Measurements from ENCODE around the gene CDK14.
"Not testable (repeated sequence)": the region's sequence is repeated elsewhere in the genome, so short reads cannot be mapped to it uniquely, and the experiment has no call there.

Gene CDK14

DNA sequence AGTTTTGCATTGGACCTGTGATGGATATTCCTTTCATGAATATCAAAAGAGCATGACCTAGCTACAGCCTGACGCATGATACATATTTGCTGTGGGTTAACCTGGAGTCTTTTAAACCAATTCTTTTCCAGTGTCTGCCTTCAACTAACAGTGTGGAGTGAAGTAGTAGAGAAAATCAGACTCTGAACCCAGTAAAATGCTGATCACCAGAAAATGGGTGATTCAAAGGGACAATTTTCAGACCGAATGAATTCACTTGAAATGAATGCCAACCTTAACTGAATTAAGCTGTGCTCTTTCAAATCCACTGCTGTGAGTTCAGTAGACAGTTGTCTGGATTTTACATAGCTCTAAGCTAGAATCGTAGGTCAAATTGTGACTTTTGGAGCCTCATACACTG, 123.0 kb downstream of the CDK14 start:
- DNase-seq (ENCODE audit: low spot score), result no peak

DNA sequence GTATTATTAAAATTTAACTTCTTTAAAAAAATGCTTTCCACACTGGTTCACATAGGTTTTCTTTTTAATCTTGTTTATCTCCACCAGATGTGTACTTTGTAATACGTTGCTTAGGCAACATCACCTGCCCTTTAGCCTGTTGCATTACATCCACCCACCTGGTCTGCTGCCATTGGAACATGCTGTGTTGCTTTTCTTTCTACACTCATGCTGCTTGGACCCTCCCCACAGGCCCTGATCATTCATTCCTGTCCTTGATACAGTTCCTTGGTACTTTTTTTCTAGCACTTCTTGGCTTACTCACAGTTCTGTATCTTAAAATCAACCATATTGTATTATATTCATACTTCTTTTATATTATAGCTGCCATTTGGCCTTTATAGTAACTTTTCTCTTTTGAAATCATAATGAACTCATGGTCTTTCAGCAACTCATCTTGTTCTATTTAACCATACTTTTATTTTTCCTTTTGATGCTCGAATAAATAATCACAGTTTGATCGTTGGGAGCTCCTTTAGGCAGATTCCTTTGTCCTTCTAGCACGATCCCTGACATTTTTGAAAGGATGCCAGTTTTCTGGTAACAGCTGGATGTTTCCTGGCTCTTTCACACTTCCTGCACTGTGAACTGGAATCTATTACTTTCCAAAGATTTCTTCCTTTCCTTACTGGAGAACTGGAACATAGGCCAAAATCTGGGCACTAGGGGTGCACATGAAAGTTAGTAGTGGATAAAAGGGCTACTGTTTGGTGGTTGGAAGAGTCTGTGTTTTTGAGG, 125.1 kb downstream of the CDK14 start:
- no peak for DNase-seq (ENCODE audit: low spot score)

DNA sequence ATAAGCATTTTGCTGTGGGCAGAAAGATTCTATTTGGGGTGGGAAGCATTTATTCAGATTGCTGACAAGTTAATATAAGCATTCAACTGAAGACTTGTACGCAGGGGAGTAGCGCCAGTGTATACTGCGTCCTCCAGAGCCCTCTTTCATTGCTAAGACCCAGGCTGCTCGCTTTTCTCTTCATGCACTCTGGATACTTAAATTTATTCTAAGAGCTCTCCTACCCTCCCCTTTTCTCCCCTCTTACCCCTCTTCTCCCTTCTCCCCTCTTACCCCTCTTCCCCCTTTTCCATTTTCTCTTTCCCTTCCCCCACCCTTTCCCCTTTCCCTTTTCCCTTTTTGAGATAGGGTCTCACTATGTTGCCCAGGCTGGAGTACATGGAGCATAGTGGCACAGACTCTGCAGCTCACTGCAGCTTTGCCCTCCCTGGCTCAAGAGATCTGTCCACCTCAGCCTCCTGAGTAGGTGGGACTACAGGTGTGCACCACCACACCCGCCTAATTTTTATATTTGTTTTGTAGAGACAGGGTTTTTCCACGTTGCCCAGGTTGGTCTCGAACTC, 125.8 kb downstream of the CDK14 start:
- DNase-seq (ENCODE audit: low spot score), result no peak

DNA sequence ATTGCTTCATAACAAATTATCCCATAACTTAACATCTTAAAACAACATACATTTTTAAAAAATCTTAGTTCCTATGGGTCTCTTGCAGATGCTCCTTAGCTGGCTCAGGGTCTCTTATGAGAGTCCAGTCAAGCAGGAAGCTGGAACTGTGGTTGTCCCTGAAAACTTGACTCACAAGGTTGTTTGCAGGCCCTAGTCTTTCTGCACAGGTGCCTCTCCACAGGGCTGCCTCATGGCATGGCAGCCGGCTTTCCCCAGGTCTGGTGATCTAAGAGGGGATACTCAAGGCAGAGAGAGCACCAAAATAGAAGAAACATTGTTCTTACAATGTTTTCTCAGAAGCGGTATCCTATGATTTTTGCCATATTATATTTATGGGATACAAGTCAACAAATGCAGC, 127.1 kb downstream of the CDK14 start:
- no peak for DNase-seq (ENCODE audit: low spot score)

DNA sequence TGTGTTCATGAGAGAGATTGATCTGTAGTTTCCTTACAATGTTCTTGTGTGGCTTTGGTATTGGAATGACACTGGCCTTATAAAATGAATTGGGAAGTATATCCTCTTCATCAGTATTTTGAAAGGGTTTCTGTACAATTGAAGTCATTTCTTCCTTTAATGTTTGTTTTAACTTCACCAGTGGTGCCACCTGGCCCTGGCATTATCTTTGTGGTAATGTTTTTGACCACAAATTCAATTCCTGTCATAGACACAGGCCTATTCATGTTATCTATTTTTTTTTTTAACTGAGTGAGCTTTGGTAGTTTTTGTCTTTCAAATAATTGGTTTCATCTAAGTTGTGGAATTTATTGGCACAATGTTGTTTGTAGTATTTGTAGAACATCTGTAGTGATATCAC, 127.7 kb downstream of the CDK14 start:
- DNase-seq (ENCODE audit: low spot score), result no peak

DNA sequence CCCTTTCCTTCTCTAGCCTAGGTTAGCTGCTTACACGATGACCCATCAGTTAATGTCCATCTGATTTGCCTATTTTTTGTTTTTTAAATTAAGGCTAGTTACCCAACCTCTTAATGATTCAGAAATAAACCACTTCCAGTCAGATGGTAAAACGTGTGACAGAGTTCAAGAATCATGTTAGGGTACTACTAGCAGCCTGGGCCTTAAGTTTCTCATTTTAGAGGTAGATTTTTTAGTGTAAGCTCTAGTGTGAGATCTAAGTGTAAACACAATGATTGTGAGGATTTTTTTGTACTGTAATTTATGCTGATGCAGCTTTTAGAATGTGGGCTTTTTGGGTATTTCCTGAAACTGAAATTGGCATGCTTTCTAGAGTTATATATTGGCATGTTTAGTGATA, 130.0 kb downstream of the CDK14 start:
- DNase-seq (ENCODE audit: low spot score), result no peak

DNA sequence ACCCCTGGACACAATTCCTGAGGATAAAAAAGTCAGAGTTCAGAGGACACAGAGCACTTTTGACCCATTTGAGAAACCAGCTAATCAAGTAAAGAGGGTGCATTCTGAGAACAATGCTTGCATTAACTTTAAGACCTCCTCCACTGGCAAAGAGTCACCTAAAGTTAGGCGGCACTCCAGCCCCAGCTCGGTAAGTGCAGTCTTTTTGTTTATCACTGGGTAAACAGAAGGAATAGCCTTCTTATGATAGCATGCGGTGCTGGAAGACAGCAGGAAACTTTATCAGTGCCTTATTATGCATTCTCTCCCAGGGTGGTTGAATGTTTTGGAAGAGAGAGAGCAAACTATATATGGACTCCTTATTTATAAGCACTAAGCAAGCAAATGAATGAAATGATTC, 130.5 kb downstream of the CDK14 start:
- no peak for DNase-seq (ENCODE audit: low spot score)

DNA sequence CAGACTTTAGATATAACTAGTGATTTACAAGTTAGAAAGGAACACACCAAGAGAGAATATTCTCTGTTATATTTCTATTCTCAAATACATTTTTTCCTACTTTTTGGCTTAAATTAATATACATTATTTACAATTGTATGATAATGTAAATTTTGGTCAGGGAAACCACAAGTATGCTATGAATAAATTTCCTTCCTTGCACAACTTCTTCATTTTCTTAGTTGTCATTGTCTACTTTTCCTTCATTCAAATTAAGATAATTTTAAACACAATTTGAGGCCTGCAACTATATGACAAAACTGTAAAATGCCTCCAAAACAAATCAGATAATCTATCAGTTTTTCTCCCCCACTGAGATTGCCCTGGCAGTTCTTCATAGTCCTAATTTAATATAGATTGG, 131.3 kb downstream of the CDK14 start:
- no peak for DNase-seq (ENCODE audit: low spot score)

DNA sequence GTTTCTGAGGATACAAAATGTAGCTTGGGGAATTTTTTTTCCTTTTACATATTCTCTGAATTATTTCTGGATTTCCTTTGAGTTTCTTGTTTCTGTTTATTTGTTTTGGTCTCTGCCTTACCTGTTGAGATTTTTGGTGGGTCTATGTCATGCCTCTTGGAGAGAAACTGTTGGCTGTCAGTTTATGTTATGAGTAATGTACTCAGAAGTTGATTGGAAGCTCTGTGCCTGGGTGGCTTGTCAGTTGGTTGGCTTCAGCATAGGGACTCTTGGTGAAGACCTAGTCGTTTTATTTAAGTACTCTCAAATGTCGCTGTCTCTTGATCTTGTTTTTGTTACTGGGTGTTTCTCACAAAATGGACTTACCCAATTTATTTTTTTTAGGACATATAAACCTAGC, 132.4 kb downstream of the CDK14 start:
- no peak for DNase-seq (ENCODE audit: low spot score)

DNA sequence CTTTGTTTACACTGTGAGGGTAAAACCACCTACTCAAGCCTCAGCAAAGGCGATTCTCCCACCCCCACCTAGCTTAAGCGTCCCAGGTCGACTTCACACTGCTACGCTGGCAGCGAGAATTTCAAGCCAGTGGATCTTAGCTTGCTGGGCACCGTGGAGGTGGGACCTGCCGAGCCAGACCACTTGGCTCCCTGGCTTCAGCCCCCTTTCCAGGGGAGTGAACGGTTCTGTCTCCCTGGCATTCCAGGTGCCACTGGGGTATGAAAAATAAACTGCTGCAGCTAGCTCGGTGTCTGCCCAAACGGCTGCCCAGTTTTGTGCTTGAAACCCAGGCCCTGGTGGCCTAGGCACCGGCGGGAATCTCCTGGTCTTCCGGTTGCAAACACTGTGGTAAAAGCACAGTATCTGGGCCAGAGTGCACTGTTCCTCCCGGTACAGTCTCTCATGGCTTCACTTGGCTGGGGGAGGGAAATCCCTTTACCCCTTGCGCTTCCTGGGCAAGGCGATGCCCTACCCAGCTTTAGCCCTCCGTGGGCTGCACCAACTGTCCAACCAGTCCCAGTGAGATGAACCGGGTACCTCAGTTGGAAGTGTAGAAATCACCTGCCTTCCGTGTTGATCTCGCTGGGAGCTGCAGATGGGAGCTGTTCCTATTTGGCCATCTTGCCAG, 139.6 kb downstream of the CDK14 start:
- not testable (repeated sequence) for DNase-seq (ENCODE audit: low spot score)

DNA sequence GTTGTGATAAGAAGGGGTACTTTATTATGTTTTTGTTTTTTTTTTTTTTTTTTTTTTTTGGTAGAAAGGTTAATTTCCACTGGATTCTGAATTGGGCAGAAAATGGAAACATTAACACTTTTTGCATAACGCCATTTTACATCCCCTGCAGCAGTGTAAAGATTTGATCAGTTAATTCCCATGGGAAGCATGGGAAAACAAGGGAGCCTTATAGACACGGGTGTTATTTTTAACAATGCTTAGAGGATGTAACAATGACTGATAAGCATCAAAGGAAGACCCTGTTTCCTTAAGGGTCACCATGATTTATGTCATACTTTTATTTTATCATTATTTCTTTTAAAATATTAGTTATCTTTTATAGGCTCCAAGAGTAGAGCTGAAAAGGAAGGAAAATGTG, 140.2 kb downstream of the CDK14 start:
- DNase-seq (ENCODE audit: low spot score), result no peak

DNA sequence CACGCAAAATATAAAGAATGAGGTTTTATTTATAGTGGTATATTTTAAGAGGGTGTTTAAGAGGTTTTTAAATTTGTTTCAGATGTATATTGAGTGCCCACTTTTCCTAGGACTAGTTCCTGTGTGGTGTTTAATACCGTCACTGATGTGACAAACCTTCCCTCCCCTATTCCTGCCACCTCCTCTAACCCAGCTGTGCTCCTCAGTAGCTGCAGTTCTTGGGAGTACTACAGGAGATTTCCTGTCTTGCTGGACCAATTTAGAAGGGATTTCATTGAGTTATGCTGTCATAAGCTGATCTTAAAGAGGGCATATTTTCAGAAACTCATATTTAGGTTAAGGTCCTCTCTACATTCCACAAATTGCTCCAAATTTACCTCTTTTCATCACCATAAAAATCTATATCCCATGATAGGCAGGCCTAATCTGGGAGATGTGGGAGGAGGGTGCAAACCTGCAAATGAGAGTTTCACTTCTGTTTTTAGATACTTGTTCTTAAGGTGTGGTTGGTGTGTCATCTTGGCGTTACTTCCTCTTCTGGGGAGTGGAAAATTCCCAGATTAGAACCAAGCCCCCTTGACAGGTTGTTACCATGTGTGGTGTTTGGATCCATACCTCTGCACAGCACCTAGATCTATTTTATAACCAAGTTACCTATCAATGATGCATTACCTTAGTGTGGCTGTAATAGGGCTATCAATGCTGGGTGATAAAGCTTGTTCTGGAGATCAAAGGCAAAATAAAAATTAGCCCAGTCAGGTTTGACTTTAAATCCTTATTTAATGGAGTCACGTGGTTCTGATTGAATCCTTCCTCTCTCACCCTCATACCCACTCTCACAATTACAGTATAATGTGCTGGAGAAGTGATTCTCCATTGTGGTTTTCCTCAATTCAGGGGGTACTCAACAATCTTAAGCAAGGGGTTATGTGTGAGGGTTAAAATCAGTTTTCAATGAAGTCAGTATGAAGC, 141.1 kb downstream of the CDK14 start:
- no peak for DNase-seq (ENCODE audit: low spot score)

DNA sequence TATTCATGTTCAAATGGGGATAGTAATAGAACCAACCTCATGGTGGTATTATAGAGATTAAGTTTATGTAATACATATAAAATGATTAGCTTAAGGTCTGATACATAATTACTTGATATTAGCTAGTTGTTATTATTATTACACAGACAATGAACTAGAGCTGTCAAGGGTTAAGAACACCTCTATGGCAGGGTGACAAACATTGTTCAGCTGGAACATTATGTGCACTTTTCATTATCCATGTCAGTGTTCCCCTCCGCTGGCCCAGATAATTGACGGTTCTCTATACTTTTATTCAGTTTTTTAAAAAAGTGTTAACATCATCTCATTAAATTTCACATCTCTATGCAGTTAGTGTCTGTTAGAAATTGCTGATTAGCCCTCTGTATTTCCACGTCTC, 142.1 kb downstream of the CDK14 start:
- no peak for DNase-seq (ENCODE audit: low spot score)

DNA sequence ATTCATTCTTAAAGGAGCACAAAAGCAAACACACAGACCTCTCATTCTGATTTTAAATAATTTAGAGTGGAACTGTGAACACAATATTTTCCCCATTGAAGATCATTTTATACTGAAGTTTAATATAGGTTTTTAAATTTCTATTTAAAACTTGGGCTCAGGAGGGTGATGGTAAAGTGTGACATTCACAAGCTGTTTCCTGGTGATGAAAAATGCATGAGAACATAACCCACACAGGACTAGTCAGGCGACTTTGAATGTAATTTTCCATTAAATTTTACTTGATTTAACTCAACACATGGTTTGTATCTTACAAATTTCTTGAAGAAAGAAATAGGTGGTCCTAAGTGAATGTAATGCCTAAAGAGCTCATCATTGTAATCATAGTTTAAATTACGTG, 143.6 kb downstream of the CDK14 start:
- no peak for DNase-seq (ENCODE audit: low spot score)

DNA sequence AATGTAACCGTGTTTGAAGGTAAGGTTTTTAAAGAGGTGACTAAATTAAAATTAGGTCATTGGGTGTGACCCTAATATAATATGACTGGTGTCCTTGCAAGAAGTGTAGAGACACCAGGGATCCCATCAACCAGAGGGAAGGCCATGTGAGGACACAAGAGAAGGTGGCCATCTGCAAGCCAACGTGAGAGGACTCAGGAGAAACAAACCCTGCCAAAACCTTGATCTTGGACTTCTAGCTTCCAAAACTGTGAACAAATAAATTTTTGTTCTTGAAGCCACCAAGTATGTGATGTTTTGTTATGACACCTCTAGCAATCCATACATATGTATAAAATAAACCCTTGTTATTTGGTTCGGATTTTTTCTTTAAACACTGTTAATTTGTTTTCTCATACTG, 144.3 kb downstream of the CDK14 start:
- no peak for DNase-seq (ENCODE audit: low spot score)

DNA sequence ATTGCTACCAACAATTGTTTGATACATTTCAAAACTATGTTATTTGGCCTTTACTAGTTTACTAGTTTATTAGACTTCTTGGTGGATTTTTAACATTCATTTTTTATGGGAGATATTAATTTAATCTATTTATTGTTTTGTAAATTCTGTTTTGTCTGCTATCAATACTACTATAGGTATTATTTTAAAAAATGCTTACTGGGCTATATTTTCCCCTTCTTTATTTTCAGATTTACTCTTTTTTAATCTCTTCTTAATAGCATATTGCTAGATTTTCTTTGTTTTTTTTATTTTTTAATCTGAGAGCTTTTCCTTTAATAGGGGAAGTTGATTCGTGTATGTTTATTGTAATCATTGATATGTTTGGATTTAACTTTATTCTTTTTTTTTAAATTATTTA, 147.5 kb downstream of the CDK14 start:
- no peak for DNase-seq (ENCODE audit: low spot score)

DNA sequence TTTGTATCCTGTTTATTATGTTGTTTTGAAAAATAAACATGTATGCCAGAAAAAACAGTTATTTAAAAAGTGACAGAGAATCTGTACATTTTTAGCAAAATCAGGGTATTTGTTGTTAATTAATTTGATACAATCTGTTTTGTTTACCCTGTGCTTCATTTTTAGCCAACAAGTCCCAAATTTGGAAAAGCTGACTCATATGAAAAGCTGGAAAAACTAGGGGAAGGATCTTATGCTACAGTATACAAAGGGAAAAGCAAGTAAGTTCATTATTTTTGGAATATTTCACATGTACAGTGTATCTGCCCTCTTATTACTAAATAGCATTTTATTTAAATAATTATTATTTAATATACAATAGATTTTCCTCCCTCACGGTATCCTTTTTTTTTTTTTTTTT, 151.4 kb downstream of the CDK14 start:
- DNase-seq (ENCODE audit: low spot score), result no peak

DNA sequence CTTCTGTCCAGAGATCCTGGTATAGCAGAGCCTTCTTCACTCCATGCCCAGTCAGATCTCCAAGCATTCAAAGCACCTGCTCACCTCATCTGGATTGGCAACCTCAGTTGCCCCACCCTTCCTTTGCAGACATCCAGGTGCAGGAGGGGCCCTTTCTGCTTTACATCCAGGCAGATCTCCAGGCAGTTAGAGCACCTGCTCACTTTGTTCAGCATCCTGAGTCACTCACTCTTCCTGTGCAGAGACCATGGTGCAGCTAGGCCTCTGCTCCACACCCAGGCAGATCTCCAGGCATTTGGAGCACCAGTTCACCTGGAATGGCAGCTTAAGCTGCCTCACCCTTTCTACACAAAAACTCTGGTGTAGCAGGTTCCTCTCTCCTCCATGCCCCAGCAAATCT, 153.1 kb downstream of the CDK14 start:
- no peak for DNase-seq (ENCODE audit: low spot score)

DNA sequence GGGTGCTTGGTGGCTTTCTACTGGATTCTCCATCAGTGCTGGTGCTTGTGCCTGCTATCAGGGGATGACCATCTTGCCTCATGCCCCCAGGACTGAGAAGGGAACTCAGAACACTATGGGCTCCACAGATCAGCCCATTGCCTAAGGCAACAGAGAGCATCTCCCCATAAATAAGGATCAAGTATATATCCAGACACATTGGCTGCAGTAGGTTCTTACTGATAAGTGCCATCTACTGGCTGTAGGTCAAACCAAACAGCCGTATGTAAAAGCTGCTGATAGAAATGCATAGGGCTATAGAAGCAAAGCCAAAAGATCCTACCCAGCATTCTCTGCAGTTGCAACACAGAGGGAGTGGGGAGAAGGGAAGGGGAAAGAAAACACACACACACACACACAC, 153.7 kb downstream of the CDK14 start:
- DNase-seq (ENCODE audit: low spot score), result no peak

DNA sequence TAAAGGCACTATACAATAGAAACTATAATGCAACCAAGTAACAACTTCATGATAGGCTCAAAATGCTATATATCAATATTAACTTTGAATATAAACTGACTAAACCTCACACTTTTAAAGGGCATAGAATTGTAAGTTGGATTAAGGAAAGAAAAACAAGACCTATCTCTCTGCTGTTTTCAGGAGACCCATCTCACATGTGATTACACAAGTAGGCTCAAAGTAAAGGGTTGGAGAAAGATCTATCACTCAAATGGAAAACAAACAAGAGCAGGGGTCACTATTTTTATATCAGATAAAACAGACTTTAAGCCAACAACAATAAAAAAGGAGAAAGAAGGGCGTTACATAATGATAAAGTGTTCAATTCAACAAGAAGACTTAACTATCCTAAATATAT, 155.5 kb downstream of the CDK14 start:
- DNase-seq (ENCODE audit: low spot score), result no peak

DNA sequence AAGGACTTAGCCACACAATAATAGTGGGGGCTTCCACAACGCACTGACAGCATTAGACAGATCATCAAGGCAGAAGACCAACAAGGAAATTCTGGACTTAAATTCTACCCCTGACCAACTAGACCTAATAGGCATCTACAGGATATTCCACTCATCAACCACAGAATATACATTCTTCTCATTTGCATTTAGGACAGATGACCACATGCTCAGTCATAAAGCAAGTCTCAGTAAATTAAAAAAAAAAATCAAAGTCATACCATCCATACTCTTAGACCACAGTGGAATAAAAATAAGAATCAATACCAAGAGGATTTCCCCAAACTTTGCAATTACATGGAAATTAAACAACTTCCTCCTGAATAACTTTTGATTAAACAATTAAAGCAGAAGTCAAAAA, 155.9 kb downstream of the CDK14 start:
- DNase-seq (ENCODE audit: low spot score), result no peak

DNA sequence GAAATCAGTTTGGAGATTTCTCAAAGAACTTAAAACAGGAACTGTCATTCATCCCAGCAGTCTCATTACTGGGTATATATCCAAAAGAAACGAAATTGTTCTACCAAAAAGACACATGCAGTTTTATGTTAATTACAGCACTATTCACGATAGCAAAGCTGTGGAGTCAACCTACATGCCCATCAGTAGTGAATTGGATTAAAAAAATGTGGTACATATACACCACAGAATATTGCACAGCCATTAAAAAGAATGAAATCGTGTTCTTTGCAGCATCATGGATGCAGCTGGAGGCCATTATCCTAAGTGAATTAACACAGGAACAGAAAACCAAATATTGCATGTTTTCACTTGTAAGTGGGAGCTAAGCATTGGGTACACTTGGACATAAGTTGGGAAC, 158.9 kb downstream of the CDK14 start:
- DNase-seq (ENCODE audit: low spot score), result no peak

DNA sequence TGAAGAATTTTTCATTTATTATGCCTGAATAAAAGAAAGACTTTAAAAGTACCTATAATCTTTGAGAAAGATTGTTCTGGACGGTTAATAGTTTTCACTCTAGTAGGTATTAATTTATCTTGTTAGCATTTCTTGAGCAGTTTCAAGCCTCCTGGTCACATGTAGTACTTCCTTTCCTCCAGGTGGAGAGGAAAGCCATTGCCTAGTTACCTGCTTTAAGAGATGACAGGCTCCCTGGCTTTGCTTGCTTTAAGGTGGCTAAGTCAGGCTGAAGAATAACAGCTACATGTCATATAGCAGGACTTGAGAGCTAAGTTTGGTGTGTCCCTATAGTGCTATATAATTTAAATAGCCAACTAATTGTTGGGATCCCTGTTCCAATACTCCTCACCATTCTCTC, 160.2 kb downstream of the CDK14 start:
- no peak for DNase-seq (ENCODE audit: low spot score)
